NCI-H2029 (cell line): ENCODE measurements around the gene ARHGAP19.
"Not testable (repeated sequence)": the region's sequence is repeated elsewhere in the genome, so short reads cannot be mapped to it uniquely, and the experiment has no call there.

ENCODE experiments used
- DNase-seq: peaks from one replicate; lab custom pipeline; 2025; lab: John Stamatoyannopoulos, UW

Gene ARHGAP19

DNA sequence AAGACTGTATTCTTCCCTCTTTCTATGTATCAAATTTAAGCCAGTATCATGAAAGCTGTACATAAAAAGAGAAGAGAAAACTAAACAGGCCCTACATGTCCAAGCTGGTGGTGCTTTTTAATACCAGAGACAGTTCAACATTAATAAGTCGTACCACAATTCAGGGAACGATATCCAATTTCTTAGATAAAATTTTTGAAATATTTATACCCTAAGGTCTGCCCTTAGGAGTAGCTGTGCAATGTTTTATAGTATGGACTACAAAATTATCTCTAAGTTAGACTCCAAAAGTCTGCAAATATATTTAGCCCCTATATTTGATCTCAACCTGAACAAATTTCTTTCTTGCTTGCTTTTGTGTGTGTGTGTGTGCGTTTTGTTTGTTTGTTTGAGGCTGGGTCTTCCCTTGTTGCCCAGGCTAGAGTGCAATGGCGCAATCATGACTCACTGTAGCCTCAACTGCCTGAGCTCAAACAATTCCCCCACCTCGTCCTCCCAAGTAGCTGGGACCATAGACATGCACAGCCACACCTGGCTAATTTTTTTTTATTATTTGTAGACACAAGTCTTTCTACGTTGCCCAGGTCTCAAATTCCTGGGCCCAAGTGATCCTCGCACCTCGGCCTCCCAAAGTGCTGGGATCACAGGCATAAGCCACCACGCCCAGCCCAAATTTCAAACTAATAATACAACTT lies 13.2 kb downstream of the ARHGAP19 start:
- DNase-seq, result peak; percentile 0

GRCh38 chr10:97278491-97278989 lies 13.9 kb downstream of the ARHGAP19 start:
- DNase-seq, result peak; percentile 0

GRCh38 chr10:97277551-97277950 lies 14.9 kb downstream of the ARHGAP19 start:
- DNase-seq, result no peak

DNA sequence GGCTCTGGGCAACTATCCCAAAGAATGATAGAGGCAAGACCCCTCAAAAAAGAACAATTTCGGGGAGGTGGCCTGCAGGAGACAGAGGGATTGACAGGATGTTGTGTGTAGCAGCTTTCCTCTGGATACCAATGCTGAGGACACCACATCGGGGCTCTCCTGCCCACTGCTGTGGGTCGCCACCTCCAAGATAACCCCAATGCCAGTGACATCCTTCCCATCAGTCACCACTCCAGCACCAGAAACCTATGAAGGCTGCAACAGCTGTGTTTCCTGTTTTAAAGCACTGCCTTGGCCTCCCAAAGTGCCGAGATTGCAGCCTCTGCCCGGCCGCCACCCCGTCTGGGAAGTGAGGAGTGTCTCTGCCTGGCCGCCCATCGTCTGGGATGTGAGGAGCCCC lies 17.6 kb downstream of the ARHGAP19 start:
- DNase-seq, result no peak

DNA sequence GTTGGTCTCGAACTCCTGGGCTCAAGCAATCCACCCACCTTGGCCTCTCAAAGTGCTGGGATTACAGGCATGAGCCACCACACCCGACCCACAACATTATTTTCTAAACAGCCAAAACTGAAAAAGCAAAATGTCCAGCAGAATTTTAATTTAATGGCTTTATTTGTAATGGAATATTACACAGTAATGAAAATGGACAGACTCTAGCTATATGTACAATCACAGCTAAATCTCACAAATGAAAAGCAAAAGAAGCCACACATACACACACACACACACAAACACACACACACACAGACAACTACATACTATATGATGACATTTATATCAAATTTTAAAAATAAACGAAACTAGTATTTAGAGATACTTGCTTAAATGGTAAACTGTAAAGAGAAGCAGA lies 18.7 kb downstream of the ARHGAP19 start:
- no peak for DNase-seq

- DNase-seq, result no peak
Observed at GRCh38 chr10:97270523-97271154, 21.8 kb downstream of the ARHGAP19 start.

DNA sequence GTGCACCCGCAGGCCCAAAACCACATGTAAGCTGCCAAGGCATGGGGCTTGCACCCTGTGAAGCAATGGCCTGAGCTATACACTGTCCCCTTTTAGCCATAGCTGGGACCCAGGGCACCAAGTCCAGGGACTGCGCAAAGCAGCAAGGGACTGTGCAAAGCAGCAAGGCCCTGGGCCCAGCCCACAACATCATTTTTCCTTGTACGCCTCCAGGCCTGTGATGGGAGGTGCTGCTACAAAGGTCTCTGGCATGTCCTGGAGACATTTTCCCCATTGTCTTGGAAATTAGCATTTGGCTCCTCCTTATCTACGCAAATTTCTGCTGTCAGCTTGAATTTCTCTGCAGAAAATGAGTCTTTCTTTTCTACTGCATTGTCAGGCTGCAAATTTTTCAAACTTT lies 24.8 kb downstream of the ARHGAP19 start:
- no peak for DNase-seq

DNA sequence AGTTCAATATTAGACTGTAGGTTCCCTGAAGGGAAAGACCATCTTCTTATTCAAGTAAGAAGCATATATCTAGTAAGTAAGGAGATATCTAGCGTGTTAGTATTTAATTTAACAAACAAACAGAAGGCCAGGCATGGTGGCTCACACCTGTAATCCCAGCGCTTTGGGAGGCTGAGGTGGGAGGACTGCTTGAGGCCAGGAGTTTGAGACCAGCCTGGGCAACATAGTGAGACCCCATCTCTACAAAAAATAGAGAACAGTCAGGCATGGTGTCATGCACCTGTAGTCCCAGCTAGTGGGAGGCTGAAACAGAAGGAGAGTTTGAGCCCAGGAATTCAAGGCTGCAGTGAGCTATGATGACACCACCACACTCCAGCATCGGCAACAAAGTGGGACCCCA lies 27.3 kb downstream of the ARHGAP19 start:
- DNase-seq, result not testable (repeated sequence)

GRCh38 chr10:97263971-97264370 lies 28.5 kb downstream of the ARHGAP19 start:
- no peak for DNase-seq

DNA sequence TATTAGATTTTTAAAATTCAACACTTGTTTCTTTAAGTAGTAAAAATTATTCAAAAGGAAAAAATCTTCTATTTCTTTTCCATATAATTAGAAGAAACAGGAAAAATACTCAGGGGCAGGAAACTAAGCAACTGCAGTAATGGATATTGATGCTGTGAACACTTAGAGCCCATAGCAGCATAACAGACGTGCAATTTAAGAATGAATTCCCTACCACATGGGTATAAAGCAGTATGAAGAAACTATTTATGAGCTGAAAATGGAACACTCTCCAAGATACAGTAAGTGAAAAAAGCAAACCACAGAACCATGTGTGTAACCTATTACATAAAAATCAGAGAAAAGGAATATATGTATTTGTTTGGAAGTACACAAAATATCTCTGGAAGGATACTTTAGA lies 30.8 kb downstream of the ARHGAP19 start:
- DNase-seq, result no peak

- DNase-seq, result no peak
Observed at GRCh38 chr10:97261183-97261582, 31.3 kb downstream of the ARHGAP19 start.

GRCh38 chr10:97259119-97259518 lies 33.3 kb downstream of the ARHGAP19 start:
- no peak for DNase-seq

DNA sequence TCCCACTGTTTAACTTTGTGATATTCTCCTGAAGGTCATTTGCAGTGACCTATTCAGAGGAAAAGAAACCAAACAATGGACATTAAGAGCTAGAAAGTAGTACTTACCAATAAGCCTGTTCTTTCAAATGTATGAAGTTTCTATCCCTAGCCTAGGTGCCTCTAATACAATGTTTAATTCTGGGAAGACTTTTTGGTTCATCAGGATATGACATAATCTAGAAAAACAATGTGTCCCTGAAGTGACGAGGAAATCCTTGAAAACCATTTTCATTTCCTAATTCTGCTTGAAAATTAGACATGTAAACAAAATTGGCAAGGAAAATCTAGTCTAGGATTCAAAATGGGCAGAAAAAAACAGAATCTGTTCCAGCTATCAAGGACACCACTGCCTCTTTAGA lies 36.1 kb downstream of the ARHGAP19 start:
- DNase-seq, result no peak

DNA sequence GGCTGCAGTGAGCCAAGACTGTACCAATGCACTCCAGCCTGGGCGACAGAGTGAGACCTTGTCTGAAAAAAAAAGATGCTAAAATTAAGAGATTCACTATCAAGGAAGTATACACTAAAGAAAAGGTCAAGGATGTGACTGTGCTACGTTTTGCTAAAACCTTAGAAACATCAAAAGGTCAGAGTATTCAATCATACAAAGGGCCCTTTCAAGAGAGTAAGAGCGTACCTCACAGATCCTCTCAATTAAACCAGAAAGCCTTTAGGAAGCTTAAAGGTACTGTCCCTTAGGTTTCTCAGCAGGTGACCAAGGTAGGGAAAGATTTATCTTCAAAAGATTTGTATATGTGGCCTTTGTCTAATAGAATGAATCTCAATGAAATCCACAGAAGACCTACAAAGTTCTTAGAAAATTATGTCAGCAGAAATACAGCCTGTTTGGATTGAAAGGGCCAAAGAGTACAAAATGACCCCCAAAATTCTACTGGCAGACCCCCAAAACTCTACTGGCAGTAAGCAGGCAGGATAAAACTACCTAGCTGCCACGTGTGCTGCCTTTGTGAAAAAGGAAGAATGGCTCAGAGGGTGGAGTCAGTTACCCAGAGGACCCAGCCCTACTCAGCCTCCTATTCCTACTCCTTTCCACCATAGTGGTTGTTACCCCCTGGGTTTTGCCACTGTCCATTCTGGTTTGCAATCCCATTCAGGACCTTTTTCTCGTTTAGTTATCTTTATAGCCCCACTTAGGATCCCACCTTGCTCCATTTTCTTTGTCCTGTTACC lies 36.7 kb downstream of the ARHGAP19 start:
- no peak for DNase-seq

- no peak for DNase-seq
Observed at GRCh38 chr10:97254694-97255093, 37.7 kb downstream of the ARHGAP19 start.

DNA sequence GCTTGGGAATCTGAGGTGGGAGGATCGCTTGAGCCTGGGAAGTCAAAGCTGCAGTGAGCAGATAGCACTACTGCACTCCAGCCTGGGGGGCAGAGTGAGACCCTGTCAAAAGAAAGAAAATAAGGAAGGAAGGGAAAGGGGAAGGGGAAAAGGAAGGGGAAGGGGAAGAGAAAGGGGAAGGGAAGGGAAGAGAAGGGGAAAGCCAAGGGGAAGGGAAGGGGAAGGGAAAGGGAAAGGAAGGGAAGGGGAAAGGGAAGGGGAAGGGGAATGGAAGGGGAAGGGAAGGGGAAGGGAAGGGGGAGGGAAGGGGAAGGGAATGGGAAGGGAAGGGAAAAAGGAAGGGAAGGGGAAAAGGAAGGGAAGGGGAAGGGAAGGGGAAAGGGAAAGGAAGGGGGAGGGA lies 41.5 kb downstream of the ARHGAP19 start:
- no peak for DNase-seq

DNA sequence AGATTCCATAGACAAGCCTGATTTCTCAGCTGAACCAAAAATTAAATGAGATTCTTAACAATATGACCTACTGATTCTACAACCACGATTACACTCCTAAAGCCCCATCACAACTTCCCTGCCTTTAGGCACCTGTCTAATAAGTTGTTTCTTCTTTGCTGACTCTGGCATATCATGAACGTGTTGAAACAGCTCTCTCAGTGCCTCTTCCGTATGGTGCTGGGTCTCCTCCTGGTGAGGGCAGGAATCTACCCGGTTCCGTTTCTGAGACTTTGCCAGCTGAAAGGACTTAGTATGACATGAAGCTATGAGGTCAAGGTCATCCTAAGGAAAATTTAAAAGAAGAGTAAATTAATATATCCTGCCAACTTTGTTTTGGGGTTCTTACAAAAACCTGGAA lies 48.6 kb downstream of the ARHGAP19 start:
- no peak for DNase-seq

DNA sequence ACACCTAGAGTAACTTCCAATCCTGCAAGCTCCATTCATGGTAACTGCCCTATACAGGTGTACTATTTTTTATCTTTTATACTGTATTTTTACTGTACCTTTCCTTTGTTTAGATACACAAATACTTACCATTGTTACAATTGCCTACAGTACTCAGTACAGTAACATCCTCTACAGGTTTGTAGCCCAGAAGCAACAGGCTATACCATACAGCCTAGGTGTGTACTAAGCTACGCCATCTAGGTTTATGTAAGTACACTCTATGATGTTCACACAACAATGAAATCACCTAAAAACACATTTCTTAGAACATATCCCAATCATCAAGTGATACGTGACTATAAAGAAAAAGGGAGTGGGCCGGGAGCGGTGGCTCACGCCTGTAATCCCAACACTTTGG lies 53.6 kb downstream of the ARHGAP19 start:
- no peak for DNase-seq

DNA sequence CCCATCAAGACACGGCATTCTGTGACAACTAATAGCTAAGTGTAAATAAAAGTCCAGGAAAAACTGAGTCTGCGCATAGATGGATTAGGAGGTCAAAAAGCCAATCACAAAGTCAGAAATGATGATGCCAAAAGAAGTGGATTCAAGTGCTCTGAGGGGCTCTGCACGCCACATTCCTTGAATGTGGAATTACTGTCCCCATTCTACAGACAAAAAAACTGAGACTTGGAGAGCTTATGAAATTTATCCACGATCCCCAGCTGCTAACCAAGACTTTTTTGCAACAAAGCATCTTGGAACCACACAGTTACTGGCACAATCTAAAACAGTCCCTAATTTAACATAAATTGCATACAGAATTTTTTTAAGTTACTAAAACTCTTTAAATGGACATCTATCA lies 57.1 kb downstream of the ARHGAP19 start:
- DNase-seq, result no peak

- DNase-seq, result no peak
Observed at GRCh38 chr10:97234400-97234799, 58.0 kb downstream of the ARHGAP19 start.

- no peak for DNase-seq
Observed at GRCh38 chr10:97230146-97230545, 62.3 kb downstream of the ARHGAP19 start.

GRCh38 chr10:97229322-97230015 lies 63.0 kb downstream of the ARHGAP19 start:
- no peak for DNase-seq
